Activated CD8-positive, alpha-beta memory T cell treated with anti-CD3 and anti-CD28 coated beads, Interleukin-2, amount 50 U/mL, for 24 hours (primary cell): ENCODE results near the gene CNMD.

ENCODE experiments used
- DNase-seq: peaks from one replicate; pipeline ENCODE4 v3.0.0-alpha.2; 2020; ENCODE audit errors: extremely low read depth

The CNMD gene

DNA sequence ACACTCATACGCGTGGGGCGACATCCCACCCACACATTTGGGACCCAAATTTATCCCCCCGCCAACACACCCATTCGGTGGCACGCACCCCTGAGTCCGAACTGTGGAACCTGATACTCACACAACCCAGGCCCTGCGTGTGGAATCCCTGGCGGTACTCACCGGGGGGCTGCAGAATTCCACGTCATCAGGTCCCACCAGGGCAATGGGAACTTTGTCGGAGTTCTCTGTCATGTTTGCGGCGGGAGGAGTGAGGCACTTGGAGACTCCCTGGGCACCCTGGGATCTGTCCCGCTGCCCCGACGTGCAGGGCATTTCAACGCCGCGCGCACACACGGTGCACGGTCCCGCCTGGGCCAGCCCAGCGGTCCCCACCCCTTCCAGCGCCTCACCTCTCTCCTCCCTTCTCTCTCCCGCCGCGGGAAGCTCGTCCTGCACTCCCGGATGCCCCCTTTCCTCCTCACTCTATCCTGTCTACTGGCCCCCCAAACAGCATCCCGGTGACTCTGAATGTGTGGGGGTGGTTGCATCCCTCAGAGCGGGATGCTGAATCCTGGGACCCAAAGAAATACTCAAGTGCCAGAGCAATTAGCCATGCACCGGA is at the start of gene CNMD:
CNMD (minus strand) TSS at position 353 of the 604 bp plus-strand sequence; CDS start at position 234, 119 bp downstream.
- DNase-seq, result no peak

DNA sequence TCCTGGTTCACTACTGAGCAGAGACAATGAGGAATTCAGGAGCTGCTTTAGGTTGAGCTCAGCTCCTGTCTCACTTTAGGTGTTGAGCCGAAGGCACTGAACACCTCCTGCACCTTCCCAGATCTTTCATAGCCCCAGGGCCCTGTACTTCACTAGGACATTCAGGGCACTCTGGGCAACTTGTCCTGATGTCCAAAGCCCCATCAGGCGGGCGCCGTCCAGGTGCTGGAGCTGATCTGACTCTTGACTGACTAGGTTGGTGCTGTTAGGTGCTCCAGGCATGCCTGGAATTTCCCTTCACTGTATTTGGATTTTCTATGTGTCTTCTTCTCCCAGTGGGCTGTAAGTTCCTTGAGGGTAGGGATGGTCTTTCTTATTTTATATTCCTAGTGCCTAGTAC is 48.4 kb upstream of the CNMD start:
- no peak for DNase-seq

DNA sequence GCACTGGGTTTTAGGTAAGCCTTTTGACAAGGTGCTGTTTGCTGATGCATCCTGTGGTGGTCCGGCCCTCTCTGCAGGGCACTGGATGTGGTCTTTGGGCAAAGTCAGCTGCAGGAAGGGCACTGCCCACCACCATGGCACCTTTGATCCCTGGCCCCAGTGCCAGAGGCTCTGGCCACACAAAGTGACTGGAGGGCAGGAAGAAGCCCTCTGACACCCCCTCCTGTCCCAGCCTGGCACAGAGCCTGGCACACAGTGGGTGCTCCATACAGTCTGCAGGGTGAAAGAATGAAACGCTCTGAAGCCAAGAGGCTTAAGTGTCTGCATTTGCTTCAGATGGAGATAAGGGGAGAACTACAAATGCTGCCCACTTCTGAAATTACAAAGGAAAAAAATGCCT is 47.6 kb upstream of the CNMD start:
- no peak for DNase-seq

DNA sequence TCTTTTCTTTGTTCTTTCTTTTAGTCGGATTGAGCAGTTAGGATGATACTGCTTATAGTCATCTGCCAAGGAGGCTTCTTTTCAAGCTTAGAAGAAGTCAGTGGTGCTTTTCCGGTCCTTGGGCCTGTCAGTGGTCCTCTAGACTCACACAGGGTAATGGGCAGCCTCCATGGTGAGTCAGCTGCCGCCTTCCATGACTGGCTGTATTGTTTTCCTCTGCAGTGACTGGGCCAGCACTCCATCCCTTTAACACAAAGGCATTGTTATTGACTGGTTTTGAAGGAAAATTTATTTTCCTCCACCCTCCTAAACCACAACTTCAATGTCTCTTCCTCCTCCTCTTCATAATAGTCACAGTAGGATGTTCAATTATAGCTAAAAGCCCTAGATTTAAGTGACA is 47.1 kb upstream of the CNMD start:
- no peak for DNase-seq

DNA sequence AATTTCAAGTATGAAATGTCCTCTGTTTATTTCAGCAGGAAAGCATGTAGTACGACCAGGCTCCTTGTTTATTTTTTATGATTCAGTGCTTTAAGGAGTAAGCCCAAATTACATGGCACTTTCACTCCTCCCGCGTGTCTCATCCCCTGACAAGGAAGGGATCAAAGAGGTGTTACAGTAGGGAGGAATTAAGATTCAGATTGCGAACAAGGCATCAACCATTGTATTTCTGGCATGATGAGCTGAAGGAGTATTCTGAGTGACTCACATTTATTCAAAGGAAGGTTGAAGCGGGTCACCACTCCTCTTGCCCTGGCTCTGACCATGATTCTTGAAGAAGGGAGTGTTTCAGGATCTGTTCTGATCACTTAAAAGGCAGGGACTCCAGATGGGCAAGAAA is 46.1 kb upstream of the CNMD start:
- DNase-seq, result no peak

DNA sequence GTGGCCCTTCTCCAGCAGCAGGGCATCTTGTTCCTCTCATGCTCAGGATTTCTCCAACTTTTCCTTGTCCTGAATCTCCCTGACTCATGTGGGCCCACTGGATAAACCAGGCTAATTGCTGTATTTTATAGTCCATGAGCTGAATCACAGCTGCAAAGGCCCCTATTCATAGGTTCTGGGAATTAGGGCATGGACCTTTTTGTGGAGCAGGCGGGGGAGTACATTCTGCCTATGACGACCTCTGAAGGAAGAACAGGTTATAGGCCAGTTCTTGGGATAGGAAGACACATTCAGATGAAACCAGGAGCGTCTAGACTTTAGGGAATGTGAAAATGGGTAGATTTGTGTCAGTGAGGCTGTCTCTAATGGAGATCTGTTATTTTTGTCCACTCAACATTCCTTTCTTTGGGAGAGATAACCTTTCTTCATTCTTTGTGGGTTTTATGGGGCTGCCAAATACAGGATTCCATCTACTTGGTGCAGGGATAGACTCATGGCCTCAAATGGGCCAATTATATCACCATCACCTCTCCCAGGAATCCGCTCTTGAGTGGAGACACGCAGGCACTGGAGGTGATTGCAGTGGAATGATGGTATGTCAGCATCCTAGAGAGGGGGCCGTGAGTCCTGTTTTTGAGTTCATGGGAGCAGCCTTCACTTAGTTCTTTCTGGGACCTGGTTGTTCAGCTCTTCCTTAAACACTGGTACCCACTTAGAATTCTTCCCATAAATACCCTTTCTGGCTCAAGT is 45.1 kb upstream of the CNMD start:
- no peak for DNase-seq

DNA sequence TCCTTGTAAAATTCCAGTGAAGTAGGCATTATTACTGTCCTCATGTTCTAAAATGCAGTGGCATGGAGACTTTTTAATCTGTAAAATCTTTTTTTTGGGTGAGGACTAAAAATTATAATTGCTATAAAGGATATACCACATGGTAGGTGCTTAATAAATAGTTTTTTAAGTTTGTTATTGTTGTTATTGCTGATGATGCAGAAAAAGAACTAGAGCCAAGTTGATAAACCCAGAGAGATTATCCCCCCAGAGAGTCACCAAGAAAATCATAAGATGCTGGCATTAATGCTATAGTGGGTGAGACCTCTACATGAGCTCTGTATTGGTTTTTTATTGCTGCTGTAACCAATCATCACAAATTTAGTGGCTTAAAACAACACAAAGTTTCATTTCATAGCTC is 44.3 kb upstream of the CNMD start:
- no peak for DNase-seq

DNA sequence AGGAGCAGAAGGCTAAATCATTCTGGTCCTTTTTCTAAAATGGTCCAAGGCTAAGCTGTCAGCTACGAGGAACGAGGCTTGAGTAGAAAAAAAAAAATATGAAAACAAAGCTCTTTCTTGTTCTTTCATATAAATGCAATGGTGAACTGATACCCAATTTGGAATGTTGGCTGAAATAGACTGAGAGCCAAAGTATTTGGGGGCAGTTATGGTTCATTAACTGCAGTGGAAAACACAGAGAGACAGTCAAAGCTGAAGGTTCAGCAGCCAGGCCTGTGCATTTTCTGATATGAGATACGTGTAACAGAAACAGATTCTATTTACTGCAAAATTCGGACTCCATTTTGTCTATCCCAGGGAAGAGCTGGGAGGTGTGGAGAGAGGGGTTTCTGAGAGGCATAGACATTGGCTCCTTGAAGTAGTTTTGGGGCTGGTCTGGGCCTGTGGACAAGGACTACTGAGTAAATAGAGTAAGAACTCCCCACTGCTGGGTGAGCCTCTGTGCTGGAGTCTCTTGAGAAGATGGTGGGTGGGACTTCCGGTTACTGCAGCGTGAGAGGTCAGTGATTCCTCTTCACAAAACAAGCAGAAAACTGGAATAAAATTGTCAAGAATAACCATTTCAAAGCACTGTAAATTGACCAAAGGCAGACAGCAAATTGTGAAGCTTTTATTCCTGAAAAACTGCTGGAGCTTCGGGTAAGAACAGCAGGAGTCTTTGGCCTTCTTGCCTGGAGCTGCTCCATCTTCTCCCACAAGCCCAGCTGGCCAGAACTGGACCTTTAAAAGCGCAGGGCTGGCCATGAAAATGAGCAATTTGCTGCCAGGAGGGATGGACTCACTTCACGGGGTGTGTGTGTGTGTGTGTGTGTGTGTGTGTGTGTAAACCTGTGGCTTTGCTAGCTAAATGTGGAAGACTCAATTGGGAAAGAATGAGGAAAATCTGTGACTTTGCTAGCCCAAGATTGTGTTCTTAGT is 43.1 kb upstream of the CNMD start:
- no peak for DNase-seq

DNA sequence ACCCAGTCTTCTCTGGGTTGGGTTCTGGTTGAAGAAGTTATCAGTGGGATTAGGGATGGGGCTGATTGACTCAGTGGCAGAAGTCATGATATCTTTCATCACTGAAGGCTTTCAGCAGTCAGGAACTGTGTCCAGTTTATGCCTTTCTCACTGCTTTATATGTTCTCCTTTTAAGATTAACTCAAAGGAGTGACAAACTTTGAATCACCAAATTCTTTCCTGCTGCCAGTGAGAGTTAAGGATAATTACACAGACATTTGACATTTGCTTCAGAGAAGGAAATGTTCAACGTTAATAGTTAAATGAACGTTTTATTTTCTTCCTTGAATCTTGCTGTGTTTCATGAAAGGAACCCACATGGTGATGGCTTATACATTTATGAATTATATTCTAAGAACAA is 41.0 kb upstream of the CNMD start:
- no peak for DNase-seq

DNA sequence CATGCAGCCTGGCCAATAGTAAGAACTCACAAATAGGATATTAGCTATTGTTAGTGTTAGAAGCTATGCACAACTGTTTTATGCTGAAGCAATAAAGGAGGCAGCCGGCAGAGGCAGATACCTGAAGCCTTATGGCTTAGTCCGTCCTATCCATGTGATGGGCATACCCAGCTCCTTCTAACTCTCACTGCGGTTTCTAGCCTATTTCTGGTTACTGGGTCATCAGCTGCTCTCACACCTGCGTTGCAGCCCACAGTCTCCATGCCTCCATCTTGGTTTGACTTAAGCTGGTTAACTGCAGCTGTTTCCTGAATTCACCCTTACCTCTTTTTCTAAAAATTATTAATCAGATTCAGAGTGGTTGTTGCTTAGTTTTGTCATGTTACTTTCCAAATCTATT is 40.5 kb upstream of the CNMD start:
- no peak for DNase-seq

DNA sequence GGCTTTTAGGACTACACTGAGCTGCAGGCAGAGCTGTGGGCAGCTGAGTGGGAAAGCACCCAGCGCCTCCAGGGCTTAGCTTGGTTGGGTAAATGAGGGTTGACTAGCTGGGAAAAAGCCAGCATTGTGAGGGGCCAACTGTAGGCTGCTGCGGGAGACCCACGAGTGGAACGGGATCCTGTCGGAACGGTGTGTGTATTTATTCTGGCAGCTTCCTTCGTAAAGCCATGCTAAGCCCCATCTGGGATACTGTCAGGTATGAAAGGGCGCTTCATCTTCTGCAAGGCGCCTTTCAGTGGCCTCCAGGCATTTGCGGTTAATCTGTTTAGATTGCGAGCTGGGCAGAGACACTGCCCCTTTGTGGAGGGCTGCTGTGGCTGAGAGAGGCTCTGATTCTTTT is 39.5 kb upstream of the CNMD start:
- DNase-seq, result no peak

DNA sequence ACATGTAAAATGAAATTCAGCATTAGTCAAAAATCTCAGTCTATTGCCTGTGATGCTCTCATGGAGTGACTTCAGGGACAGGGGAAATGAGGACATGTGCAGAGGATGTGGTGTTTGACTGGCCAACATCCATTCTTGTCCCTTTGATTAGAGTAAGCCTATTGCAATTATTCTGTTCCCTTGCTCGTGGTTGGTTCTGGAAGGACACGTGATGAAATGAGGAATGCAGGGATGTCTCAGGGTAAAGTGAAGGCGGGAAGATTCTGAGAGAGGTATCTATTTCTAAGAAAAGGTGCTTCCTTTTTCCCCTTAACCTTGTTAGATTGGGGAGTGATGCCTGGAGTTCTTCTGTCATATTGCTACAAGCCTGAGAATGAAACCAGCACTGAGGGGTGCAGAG is 37.1 kb upstream of the CNMD start:
- no peak for DNase-seq

DNA sequence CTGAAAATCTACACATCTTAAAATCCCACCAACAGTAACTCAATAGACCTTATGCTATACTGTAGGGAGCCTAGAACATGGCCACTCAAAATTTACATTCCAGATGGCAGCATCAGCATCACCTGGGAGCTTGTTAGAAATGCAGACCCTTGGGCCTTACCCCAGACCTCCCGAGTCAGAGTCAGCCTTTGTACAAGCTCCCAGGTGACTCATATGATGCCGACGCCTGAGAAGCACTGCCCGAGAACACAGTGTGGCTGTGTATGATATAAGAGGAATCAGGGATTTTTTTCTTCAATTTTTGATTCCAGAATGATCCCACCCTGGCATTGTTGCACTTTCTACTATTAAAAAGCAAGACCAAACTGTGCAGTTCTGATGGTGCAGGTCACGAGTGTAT is 35.9 kb upstream of the CNMD start:
- no peak for DNase-seq

DNA sequence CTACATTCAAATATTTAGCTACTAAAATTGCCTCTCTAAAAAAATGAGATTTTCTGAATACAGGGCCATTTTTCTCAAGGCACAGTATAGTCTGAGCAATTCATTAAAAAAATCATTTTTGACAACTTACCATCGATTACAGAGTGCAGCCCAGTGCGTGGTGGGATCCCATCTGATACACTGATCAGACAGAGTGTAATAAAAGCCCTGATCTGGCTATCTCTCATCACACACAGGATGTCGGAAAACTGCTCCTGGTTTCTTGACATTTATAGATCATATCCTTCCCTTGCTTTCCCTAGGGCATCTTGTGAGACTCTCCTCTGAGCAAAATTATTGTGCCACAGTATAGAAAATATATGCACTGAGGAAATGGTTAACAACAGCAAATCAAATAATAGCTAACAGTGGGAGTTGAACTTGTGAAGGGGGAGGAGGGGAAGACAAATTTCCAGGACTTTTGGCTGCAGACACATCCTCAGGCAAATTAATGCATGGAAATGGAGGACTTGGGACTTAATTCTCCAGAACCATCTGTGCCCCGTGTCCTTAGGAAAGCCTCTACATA is 28.4 kb upstream of the CNMD start:
- no peak for DNase-seq

DNA sequence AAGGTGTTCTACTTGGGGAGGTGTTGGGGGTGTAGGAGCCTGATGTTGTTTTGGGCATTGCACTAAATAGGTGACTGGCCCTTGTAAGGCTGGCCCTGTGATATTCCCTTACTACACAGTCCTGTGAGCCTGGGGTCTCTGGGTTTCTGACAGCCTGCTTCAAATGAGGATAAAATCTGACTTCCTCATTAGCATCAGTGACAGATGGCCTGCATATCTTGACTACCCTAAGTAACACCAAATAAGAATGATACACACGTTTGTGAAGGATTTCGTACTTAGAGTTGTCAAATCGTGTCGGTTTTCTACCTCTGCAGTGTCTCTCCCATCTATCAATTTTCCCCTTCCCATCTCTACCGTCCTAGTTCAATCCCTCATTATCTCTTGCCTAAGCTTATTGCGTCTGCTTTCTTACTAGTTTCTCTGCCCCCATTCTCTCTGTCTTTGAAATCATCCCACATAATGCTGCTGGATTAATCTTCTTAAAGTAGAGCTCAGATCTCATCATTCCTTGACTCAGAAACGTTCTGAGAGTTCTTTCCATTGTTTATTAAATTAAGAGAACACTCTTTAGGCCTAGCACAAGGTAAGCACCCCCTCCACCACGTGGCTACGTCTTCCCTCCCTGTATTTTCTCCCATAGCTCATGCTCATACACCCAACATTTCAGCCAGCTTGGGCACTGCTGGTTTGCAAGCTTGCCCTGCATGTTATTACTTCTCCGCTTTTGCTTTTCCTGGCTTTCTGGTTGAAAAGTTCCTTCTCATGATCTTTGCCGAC is 26.2 kb upstream of the CNMD start:
- no peak for DNase-seq

DNA sequence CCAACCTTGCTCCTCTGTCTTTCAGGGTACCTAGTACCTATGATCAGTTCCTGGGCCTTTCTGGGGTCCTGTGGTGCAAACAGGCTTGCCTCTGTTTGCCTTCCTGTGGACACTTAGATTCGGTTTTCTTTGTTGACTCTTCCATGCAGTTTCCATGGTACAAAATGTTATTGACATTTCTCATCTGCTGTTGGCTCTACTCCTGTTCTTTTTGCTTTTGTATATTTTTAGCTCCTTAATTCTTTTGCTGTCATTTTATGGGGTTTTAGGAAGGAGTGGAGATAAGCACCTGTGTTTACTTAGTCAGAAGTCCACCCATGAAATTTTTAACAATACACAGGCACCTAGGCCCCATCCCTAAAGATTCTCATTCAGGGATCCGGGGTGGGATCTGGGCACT is 20.5 kb upstream of the CNMD start:
- no peak for DNase-seq

DNA sequence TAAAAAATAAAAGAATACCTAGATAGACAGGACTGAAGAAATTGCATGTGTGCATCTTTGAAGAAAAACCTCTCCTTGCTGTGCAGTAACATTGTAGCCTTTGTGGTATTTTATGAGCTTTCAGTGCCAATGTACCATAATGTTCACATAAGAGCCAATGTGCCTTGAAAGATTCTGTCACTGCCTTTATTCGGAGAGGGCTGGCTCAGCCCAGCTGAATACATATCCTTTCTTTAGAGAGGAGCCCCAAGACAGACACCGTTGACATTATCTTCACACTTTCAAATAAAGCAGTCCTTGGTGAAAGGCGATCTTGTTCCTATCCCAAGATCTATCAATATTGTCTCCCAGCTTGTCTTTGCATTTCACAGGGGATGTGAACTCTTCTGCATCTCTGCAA is 18.5 kb upstream of the CNMD start:
- DNase-seq, result no peak

DNA sequence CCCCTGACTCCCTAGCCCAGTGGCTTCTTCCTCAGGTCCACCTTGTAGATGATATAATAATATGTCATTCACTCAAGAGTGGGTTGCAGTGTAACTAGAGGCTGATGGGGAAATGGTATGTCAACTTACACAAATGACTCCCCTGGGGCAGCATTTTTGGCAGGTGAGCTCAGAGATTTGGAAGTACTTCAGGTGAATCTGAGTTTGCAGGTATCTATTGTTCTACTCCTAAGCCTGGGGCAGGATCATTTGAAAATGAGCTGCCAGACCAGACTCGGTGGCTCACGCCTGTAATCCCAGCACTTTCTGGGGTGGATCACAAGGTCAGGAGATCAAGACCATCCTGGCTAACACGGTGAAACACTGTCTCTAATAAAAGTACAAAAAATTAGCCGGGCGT is 11.6 kb upstream of the CNMD start:
- DNase-seq, result no peak

DNA sequence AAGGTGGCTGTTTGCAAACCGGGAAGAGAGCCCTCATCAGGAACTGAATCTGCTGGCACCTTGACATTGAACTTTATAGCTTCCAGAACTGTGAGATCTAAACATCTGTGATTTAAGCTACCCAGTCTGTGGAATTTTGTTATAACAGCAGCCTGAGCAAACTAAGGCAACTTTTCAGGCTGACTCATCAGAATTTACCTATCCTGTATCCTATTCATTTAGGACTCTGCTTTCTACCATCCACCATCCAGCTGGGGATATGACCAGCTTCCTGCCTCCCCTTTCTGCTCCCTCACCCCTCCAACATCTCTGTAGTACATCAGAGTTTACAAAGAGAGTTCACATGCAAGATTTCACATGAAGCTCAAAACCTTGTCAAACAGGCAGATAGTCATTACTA is 11.1 kb upstream of the CNMD start:
- DNase-seq, result no peak

DNA sequence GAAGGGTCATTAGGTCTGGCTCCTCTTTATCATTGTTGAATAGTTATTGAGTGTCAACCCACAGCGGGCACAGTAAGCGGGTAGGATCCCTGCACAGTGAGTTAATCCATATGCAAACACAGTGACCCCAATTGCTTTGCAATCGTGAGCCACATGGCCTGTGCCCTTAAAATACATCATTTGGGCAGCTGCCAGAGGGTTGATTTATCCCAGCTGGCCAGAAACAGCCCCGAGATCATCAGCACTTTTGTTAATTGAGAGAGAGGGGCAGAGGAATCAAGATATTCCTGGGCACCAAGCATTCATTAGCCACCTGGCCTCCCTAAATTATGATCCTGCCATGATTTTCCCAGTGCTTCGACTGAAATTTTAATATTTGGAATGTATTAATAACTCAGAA is 9.8 kb upstream of the CNMD start:
- DNase-seq, result no peak

DNA sequence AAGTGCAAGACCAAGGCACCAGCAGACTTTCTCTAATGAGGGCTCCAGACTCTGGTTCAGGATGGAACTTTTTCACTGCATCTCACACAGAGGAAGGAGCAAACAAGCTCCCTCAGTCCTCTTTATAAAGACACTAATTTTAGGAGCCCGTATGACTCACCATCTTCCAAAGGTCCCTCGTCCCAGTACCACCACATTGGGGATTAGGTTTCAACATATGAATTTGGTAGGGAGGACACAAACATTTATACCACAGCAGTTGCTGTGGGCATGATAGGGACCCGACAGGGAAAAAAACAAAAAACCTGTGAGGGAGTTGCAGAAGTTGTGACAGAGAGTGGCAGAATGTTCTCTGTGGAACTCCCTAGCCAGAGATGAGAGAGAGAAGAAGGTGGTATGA is 6.5 kb upstream of the CNMD start:
- DNase-seq, result no peak
